Stimulated activated CD4-positive, alpha-beta T cell treated with anti-CD3 and anti-CD28 coated beads, Interleukin-4, amount 100 ng/mL, for 48 hours (primary cell): ENCODE results near the gene CNTN1.

Experiments used
- DNase-seq, 2 donors: peaks; one replicate each; pipeline ENCODE4 v3.0.0-alpha.2; 2020; ENCODE audit warnings: low read depth in 2 of 2

CNTN1 gene

GRCh38 chr12:40959041-40959440, 266.8 kb downstream of the CNTN1 start:
- DNase-seq: no peak

- no peak for DNase-seq
Measured at GRCh38 chr12:40963751-40964150, 271.5 kb downstream of the CNTN1 start.

GRCh38 chr12:40969796-40970195, 277.6 kb downstream of the CNTN1 start:
- no peak for DNase-seq

- no peak for DNase-seq
Measured at GRCh38 chr12:40970320-40970907, 278.2 kb downstream of the CNTN1 start.

- DNase-seq: no peak
Measured at GRCh38 chr12:40971911-40972310, 279.7 kb downstream of the CNTN1 start.

DNA sequence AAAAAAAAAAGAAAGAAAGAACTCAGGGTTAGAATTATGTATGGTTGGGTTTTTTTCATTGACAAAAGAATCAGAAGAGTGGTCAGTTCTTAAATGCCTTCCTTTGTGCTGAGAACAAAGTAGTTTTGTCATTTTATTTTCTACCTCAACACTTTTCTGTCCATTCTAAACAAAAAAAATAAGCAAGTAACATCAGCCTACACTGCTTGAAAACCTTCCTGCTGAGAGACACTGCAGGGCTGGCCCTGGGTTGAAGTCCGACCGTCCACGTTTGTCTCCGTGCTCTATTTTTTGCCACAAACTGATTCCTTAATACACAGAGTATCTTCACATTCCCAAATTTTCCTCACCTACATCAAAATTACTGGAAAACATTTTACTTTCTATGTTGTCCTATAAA, 284.3 kb downstream of the CNTN1 start:
- no peak for DNase-seq

DNA sequence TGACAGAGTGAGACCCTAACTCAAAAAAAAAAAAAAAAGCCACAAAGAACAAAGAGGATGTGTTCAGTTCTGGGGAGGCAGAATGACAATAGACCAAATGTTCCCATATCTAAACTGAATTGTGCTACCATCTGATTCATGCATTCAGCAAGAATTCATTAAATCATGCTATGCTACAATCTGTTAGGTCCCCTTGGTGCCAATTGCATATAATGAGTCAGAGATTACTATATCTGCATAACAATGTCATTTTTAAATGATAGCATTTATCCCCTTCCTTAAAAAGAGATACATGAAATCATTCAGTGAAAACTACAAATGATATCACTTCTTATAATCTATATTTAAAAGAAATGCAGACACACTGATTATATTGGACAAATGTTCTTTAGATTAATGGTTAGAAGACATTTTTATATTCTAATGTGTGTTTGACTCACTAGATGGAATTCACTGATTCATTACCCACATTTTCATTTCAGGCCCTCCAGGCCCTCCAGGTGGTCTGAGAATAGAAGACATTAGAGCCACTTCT, 288.3 kb downstream of the CNTN1 start:
- DNase-seq: no peak

DNA sequence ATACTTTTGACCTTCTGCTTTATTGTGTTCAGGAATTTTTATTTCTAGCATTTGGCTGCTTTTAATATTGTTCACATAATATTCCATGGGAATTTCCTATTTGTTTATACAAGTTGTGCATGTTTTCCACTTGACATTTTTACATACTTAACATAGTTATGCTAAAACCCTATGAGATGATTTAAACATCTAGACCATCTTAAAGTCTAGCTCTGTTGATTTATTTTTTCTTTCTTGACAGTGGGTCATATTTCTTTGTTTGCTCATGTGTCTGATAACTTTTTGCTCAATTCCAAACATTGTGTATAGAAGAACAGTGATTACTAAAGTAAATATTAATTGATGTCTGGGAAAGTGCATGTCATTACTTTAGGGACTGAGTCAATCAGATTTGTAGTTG, 293.8 kb downstream of the CNTN1 start:
- no peak for DNase-seq

GRCh38 chr12:40988355-40988754, 296.1 kb downstream of the CNTN1 start:
- DNase-seq: no peak

GRCh38 chr12:40988824-40989223, 296.6 kb downstream of the CNTN1 start:
- DNase-seq: no peak

GRCh38 chr12:40989785-40990184, 297.5 kb downstream of the CNTN1 start:
- DNase-seq: no peak

DNA sequence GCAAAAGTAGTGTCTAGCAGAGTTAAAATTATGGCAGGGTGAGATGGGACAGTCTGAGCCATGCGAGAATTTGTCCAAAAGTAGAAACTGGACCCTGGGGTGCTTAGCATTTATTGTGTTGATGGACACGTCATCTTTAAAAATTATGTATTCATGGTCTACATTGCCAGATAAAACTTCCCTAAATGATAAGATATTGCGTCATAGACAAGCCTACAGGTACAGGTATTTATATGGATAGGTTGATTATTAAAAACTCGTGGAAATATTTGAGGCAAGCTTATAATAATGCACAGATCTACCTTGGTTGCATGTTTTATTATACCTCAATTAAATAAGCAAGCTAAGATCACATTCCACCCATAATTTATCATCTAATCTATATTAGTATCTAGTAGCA, 299.9 kb downstream of the CNTN1 start:
- no peak for DNase-seq

GRCh38 chr12:40992674-40993073, 300.4 kb downstream of the CNTN1 start:
- no peak for DNase-seq

DNA sequence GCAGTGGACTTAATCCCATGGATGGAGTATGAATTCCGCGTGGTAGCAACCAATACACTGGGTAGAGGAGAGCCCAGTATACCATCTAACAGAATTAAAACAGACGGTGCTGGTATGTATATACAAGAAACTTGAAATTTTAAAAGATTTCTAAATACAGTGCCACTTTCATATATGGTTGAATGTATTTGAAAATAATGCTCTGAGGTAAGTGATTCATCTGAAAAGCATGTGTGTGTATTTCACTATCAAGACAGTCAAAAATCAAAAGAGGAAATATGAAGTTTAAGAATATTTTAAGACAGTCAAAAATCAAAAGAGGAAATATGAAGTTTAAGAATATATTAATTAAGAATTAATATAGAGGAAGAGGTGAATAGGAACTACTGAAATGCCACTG, 300.9 kb downstream of the CNTN1 start:
- DNase-seq: no peak

DNA sequence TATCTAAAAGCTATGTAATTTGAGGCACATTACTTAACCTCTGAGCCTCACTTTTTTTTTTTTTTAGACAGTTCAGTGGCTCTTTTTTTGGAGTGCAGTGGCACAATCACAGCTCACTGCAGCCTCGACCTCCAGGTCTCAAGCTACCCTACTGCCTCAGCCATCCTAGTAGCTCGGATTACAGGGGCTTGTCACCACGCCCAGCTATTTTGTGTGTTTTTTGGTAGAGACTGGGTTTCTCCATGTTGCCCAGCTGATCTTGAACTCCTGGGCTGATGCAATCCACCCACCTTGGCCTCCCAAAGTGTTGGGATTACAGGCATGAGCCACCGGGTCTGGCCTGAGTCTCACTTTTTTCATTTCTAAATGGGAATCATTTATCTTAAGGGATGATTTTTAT, 303.9 kb downstream of the CNTN1 start:
- DNase-seq: no peak

GRCh38 chr12:40999210-40999609, 307.0 kb downstream of the CNTN1 start:
- no peak for DNase-seq

GRCh38 chr12:41008472-41008871, 316.2 kb downstream of the CNTN1 start:
- DNase-seq: no peak

- no peak for DNase-seq
Measured at GRCh38 chr12:41011939-41012338, 319.7 kb downstream of the CNTN1 start.

DNA sequence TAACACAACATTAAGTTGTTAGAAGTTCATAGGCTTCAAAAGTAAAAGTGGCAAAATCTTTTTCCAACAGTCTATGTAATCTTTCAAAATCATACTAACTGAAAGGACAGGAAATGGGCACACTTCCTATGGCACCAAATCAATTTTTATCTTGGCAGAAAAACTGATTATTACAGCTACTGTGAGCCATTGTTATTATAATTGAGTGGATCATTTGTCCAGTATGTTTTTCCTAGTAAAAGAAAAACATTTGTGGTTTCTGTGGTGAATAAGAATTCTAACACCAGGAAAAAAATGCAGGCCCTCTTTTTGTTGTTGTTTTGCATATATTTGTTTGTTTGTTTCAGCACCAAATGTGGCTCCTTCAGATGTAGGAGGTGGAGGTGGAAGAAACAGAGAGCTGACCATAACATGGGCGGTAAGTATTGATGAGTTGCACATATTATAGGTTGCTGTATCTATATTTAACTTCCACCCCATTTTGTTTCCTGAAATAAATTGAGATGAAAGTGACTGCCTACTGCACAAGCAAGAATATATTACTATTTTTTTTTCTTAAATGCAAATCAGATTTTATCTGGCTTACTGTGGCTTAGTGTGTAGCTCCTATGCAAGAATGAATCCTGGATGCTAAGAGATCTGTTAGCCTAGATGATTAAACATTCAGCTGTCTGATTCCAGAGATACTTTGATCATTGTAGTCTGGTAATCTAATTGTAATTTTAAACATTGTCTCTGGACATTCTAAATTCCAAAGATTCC, 321.8 kb downstream of the CNTN1 start:
- DNase-seq: no peak

DNA sequence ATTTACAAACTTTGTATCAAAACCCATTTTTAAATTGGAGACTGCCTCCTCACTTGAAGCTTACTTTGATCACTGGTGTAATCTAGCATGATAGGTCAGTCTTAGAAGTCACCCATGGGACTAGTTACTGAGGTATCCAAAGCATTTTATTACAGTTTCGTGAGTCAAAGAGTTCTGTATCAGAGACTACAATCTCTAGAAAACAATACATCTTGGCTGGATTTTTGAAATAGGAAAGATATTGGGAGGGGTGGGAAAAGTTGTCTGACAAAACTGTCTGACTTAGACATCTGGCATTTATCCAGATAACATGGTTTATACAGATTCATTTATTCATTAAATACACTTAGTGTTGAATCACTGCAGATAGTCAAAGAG, 322.4 kb downstream of the CNTN1 start:
- DNase-seq: no peak

- no peak for DNase-seq
Measured at GRCh38 chr12:41018010-41018409, 325.8 kb downstream of the CNTN1 start.

DNA sequence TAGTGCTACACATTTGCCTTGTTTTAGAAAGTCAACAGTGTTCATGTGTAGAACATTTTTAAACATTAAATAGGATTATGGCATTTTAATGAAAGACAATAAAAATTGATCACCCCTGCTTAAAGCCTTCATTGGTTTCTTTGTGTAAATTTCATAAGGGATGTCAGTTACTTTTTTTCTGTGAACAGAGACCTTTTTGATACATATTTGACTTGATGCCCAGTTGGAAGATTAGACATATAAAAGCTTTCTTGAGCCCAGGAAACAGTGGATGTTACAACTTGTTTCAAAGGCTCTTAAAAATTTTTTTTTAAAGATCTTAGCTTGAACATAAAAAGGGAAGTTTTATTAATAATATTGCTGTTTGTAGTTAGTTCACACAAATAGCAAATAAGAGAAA, 327.2 kb downstream of the CNTN1 start:
- DNase-seq: no peak

- DNase-seq: no peak
Measured at GRCh38 chr12:41023836-41024235, 331.6 kb downstream of the CNTN1 start.

GRCh38 chr12:41026151-41026550, 333.9 kb downstream of the CNTN1 start:
- no peak for DNase-seq
